ENCODE data around the gene HSF5. TPM values are rescaled to one million over a fixed set of nuclear protein-coding genes. Genes with fewer than 3 reads are reported as not detected.

Gene HSF5
- total RNA-seq, 1 experiment from 2014 or later: not detected

DNA sequence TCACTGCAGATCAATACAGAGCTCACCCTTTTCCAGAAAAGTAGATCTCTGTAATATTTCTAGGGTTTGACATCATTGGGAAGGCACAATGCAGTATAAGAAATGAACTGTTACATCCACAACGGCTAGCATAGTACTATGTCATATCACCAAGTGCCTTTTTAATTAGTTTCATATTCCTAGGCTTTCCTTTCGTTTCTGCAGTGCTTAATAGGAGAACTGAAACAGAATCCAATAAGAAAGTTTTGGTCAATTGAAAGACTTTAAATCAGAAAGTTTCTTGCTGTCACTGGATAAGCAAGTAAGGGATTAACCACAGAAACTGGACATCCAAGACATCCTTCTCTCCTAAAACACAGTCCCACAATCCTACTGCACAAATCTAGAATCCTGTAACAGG is 67.4 kb downstream of the HSF5 start:
- Histone ChIP-seq H3K4me1 (ENCODE audit: insufficient read depth, low read length) (no peaks in the 10 kb centered on the region), H3K23me2 (ENCODE audit: insufficient read length, low read depth, low read length, poor library complexity, severe bottlenecking) (peaks cover 4% of the 10 kb centered on the region), H3K79me2 (ENCODE audit: insufficient read depth, low read length) (no peaks in the 10 kb centered on the region), H3K56ac (ENCODE audit: insufficient read length, low read depth, low read length) (no peak overlapping the region), H3K18ac (ENCODE audit: insufficient read length, low read depth, low read length) (no peak overlapping the region), H3K9me3 (ENCODE audit: control insufficient read depth, low read depth, low read length) (no peaks in the 10 kb centered on the region), H4K8ac (replicated peaks; ENCODE audit: insufficient read length, low read depth, low read length) (no peak overlapping the region), H3K14ac (ENCODE audit: insufficient read depth, low read length) (no peak overlapping the region), H3T11ph (ENCODE audit: low read length) (no peak overlapping the region), H3K27ac (ENCODE audit: insufficient read length, low read depth, low read length) (no peak overlapping the region), H2AFZ (ENCODE audit: low read length) (no peak overlapping the region), H3K23ac (ENCODE audit: insufficient read length, low read depth, low read length) (no peak overlapping the region), H3K4me2 (ENCODE audit: insufficient read depth, insufficient read length, low read length) (no peak overlapping the region), H4K91ac (ENCODE audit: insufficient read length, low read depth, low read length) (no peak overlapping the region), H4K20me1 (ENCODE audit: control insufficient read depth, insufficient read depth, insufficient read length) (no peaks in the 10 kb centered on the region), H3K27me3 (ENCODE audit: insufficient read depth, low read length) (no peaks in the 10 kb centered on the region), H4K5ac (ENCODE audit: insufficient read length, low read depth, low read length) (no peak overlapping the region), H2BK5ac (ENCODE audit: insufficient read length, low read length) (no peak overlapping the region), H3K4ac (ENCODE audit: low read depth, low read length) (no peak overlapping the region), H3K79me1 (ENCODE audit: insufficient read depth, low read depth, low read length, poor library complexity, severe bottlenecking) (no peaks in the 10 kb centered on the region), H2BK20ac (ENCODE audit: low read depth, low read length, poor library complexity, severe bottlenecking) (no peak overlapping the region), H2BK15ac (ENCODE audit: low read depth, low read length) (no peak overlapping the region), H2AK5ac (ENCODE audit: insufficient read length, low read length) (no peak overlapping the region), H2BK12ac (ENCODE audit: insufficient read length, low read depth, low read length) (no peak overlapping the region), H2BK120ac (ENCODE audit: low read depth, low read length, poor library complexity, severe bottlenecking) (no peak overlapping the region), H3K9ac (ENCODE audit: extremely low read depth, insufficient read length, low read length) (no peak overlapping the region)
- no peak for DNase-seq
- no CpG with 5 or more reads among the region's 2 CpGs for WGBS (ENCODE audit: extremely low coverage, insufficient read length, low lambda C conversion rate)
- H3K27me3 Mint-ChIP-seq (ENCODE audit: low read depth): peaks cover 12% of the 10 kb centered on the region; the same call in 1 of the 2 replicates
- peaks cover 22 to 23% of the 10 kb centered on the region in 2 experiments for H3K4me1 Mint-ChIP-seq
- H3K9me3 Mint-ChIP-seq: no peaks in the 10 kb centered on the region
- no peak overlapping the region for H3K27ac Mint-ChIP-seq
- H3K36me3 Mint-ChIP-seq (ENCODE audit: insufficient read depth in 1 of 3, low read depth in 3 of 3): no peaks in the 10 kb centered on the region
- no peak for TF ChIP-seq CTCF (conservative IDR thresholded peaks at IDR 0.05)
- no peak overlapping the region for H3K4me3 Mint-ChIP-seq

All from H9 (cell line).